DND-41 (cell line): Measurements from ENCODE around the gene LONP2.

Source experiments
- CTCF ChIP-seq: IDR thresholded peaks from 2 replicates; pipeline ENCODE4 v1.5.1; 2012; ENCODE audit warnings: borderline replicate concordance, low read length, moderate library complexity, mild to moderate bottlenecking; ENCODE audit not compliant: poor library complexity, severe bottlenecking; ENCODE audit errors: extremely low read depth
- EZH2 ChIP-seq: IDR thresholded peaks from 3 replicates; pipeline ENCODE4 v1.6.1; 2012; ENCODE audit warnings: borderline replicate concordance, low read depth, mild to moderate bottlenecking, moderate library complexity, low read length, inconsistent platforms; ENCODE audit not compliant: severe bottlenecking

- TF ChIP-seq CTCF (no peak), EZH2 (no peak)
Observed at GRCh38 chr16:48204825-48205151, 39.3 kb upstream of the LONP2 start.
